Upper lobe of left lung (tissue), 6 donors: ENCODE results near the gene TMEM38B. TPM values are rescaled to one million over a fixed set of nuclear protein-coding genes. Genes with fewer than 3 reads are reported as not detected.
"Not testable (repeated sequence)": the region's sequence is repeated elsewhere in the genome, so short reads cannot be mapped to it uniquely, and the experiment has no call there.

Experiments
- ATAC-seq, 2 donors: fragments of 200-7000 bp; cut with Tn5 transposase; one replicate each; pipeline ENCODE4 v1.9.1; 2022; ENCODE audit warnings: mild to moderate bottlenecking in 2 of 2, moderate library complexity in 2 of 2; ENCODE audit not compliant: low FRiP score in 2 of 2
- DNase-seq, 2 donors: peaks; one replicate each; pipeline ENCODE4 v3.0.0-alpha.2; 2019 to 2020
- H3K27ac ChIP-seq, 4 donors: fragments of 200-600 bp; sonication (generic); one replicate each; pipeline ENCODE4 v1.5.1; 2016 to 2019
- H3K27me3 ChIP-seq, 4 donors: fragments of 200-600 bp; sonication (generic); one replicate each; pipeline ENCODE4 v1.5.1; 2017 to 2019
- H3K36me3 ChIP-seq, 4 donors: fragments of 200-600 bp; sonication (generic); one replicate each; pipeline ENCODE4 v1.5.1; 2016 to 2019
- H3K4me1 ChIP-seq, 4 donors: fragments of 200-600 bp; sonication (generic); one replicate each; pipeline ENCODE4 v1.5.1; 2018 to 2019
- H3K4me3 ChIP-seq, 4 donors: fragments of 200-600 bp; sonication (generic); one replicate each; pipeline ENCODE4 v1.5.1; 2017 to 2019; ENCODE audit warnings: mild to moderate bottlenecking in 2 of 4, moderate library complexity in 1 of 4
- H3K9me3 ChIP-seq, 4 donors: fragments of 200-600 bp; sonication (generic); one replicate each; pipeline ENCODE4 v1.5.1; 2018 to 2019
- EP300 ChIP-seq, 4 donors: sonication (generic); formaldehyde crosslinking; IDR thresholded peaks; one replicate each; pipeline ENCODE4 v1.5.1; 2017; ENCODE audit warnings: antibody characterized with exemption in 4 of 4, control low read depth in 2 of 4
- POLR2A ChIP-seq, 4 donors: fragments of 450-650 bp; IDR thresholded peaks; one replicate each; pipeline ENCODE4 v1.5.1; 2016 to 2017; ENCODE audit warnings: antibody characterized with exemption in 4 of 4, mild to moderate bottlenecking in 2 of 4
- POLR2AphosphoS5 ChIP-seq, 2 donors: sonication (generic); formaldehyde crosslinking; IDR thresholded peaks; one replicate each; pipeline ENCODE4 v1.5.1; 2017; ENCODE audit warnings: antibody characterized with exemption in 2 of 2
- WGBS, 2 donors: methylation state at CpG; one replicate each; pipeline ENCODE4 v1.1.5; 2017 to 2018; 5-methylcytosine and 5-hydroxymethylcytosine counted together
- total RNA-seq, 6 donors: library from RNA; depleted of rRNA in 4 of 6; stranded (reverse); fragments of >200 nt in 4 of 6; gene quantifications; one replicate each; pipeline versions ENCODE4 v1.1.0 to v1.2.1, GENCODE V29; 2016 to 2021
- TF ChIP-seq, protein P1 (sequence below), 6 experiments: fragments of 450-650 bp in 4 of 6; fragments of 200-600 bp in 2 of 6; sonication (generic) in 2 of 6; IDR thresholded peaks; one replicate each; pipeline ENCODE4 v1.5.1; 2016 to 2019; ENCODE audit warnings: antibody characterized with exemption in 6 of 6
- donor health status: DM: no; HTN: no; CAD: no; lungs with moderate emphysema.
- donor health status: DM: no; HTN: yes; CAD: no; lungs with severe emphysema.

TMEM38B gene
- total RNA-seq, 6 donors from 2014 or later: 2.1 to 17.4 (median 10.9) TPM

DNA sequence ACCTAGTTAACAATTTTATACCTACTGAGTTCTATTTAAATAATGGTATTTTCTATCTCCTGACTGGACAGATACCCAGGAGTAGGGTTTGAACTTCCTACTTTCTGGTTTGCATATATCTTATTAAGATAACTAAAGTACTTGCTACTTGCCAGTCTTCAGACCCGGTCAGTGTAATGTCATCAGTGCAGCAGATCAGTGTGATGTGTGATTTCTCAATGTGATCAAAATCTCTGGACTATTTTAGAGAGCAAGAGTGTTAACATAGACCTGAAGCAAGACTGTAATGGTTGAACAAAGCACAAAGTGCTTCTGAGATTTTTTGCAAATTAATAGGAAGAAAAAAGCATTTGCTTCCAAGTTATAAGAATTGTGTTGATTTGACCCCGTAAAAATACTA, 6.8 kb downstream of the TMEM38B start:
- ATAC-seq (no peak), DNase-seq (no peak)
- no peak for TF ChIP-seq EP300 (IDR thresholded peaks at IDR 0.05)
- TF ChIP-seq POLR2AphosphoS5 (IDR thresholded peaks at IDR 0.05): no peak
- no peak for TF ChIP-seq POLR2A (IDR thresholded peaks at IDR 0.05)
- TF ChIP-seq, protein P1, sequence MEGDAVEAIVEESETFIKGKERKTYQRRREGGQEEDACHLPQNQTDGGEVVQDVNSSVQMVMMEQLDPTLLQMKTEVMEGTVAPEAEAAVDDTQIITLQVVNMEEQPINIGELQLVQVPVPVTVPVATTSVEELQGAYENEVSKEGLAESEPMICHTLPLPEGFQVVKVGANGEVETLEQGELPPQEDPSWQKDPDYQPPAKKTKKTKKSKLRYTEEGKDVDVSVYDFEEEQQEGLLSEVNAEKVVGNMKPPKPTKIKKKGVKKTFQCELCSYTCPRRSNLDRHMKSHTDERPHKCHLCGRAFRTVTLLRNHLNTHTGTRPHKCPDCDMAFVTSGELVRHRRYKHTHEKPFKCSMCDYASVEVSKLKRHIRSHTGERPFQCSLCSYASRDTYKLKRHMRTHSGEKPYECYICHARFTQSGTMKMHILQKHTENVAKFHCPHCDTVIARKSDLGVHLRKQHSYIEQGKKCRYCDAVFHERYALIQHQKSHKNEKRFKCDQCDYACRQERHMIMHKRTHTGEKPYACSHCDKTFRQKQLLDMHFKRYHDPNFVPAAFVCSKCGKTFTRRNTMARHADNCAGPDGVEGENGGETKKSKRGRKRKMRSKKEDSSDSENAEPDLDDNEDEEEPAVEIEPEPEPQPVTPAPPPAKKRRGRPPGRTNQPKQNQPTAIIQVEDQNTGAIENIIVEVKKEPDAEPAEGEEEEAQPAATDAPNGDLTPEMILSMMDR (IDR thresholded peaks at IDR 0.05): no peak

GRCh38 chr9:105702207-105702606, 7.9 kb downstream of the TMEM38B start:
- TF ChIP-seq POLR2A (IDR thresholded peaks at IDR 0.05) (no peak), EP300 (IDR thresholded peaks at IDR 0.05) (no peak), POLR2AphosphoS5 (IDR thresholded peaks at IDR 0.05) (no peak)
- TF ChIP-seq, protein P1 (IDR thresholded peaks at IDR 0.05): no peak
- H3K9me3 ChIP-seq: no peaks in the 10 kb centered on the region
- no peak overlapping the region for H3K27ac ChIP-seq
- ATAC-seq: no peak
- H3K4me3 ChIP-seq: no peak overlapping the region
- H3K27me3 ChIP-seq: no peaks in the 10 kb centered on the region
- H3K4me1 ChIP-seq: no peaks in the 10 kb centered on the region
- H3K36me3 ChIP-seq: no peaks in the 10 kb centered on the region
- 96 to 97% methylated on average over 1 of the region's 1 CpG for WGBS, 2 donors
- DNase-seq: no peak

More for the DNA sequence above, 6.8 kb downstream of the TMEM38B start:
- 72 to 75% methylated on average over 2 of the region's 2 CpGs for WGBS, 2 donors
- no peaks in the 10 kb centered on the region for H3K27me3 ChIP-seq
- H3K27ac ChIP-seq: no peak overlapping the region
- no peaks in the 10 kb centered on the region for H3K4me1 ChIP-seq
- H3K36me3 ChIP-seq: no peaks in the 10 kb centered on the region
- no peak overlapping the region for H3K4me3 ChIP-seq
- no peaks in the 10 kb centered on the region for H3K9me3 ChIP-seq

- H3K4me3 ChIP-seq, H3K4me1 ChIP-seq, ATAC-seq, H3K27me3 ChIP-seq, H3K36me3 ChIP-seq, H3K9me3 ChIP-seq, DNase-seq, H3K27ac ChIP-seq: not testable (repeated sequence)
- 89 to 97% methylated on average over 3 of the region's 4 CpGs for WGBS, 2 donors
Observed at GRCh38 chr9:105703638-105704037, 9.3 kb downstream of the TMEM38B start.

DNA sequence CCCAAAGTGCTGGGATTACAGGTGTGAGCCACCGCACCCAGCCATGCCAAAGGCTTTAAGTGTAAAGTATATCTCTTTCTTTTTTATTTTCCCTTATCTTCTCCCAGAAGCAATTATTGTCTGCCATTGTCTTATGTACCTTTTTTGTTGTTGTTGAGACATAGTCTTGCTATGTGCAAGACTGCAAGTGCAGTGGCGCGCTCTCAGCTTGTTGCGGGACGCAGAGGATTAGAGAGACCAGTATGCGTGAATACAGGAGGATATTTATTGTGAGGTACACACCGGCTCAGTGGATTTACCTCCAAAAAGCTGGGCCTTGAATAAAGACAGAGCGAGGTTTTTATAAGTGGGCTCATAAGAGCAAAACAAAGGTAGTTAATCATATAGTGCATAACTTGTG, 11.8 kb downstream of the TMEM38B start:
- H3K4me1 ChIP-seq: no peaks in the 10 kb centered on the region
- TF ChIP-seq POLR2AphosphoS5 (IDR thresholded peaks at IDR 0.05) (no peak), EP300 (IDR thresholded peaks at IDR 0.05) (no peak), POLR2A (IDR thresholded peaks at IDR 0.05) (no peak)
- TF ChIP-seq, protein P1 (IDR thresholded peaks at IDR 0.05): no peak
- no peaks in the 10 kb centered on the region for H3K27me3 ChIP-seq
- H3K9me3 ChIP-seq: no peaks in the 10 kb centered on the region
- ATAC-seq: no peak
- H3K27ac ChIP-seq: no peak overlapping the region
- no peaks in the 10 kb centered on the region for H3K36me3 ChIP-seq
- H3K4me3 ChIP-seq: no peak overlapping the region
- 97% methylated on average over 8 of the region's 8 CpGs for WGBS, 2 donors
- no peak for DNase-seq

GRCh38 chr9:105708405-105708804, 14.1 kb downstream of the TMEM38B start:
- TF ChIP-seq EP300 (IDR thresholded peaks at IDR 0.05): no peak
- TF ChIP-seq, protein P1 (IDR thresholded peaks at IDR 0.05): no peak
- no peak for TF ChIP-seq POLR2A (IDR thresholded peaks at IDR 0.05)
- TF ChIP-seq POLR2AphosphoS5 (IDR thresholded peaks at IDR 0.05): no peak
- no peaks in the 10 kb centered on the region for H3K36me3 ChIP-seq
- 69 to 73% methylated on average over 3 of the region's 3 CpGs for WGBS, 2 donors
- H3K27ac ChIP-seq: no peak overlapping the region
- no peaks in the 10 kb centered on the region for H3K4me1 ChIP-seq
- ATAC-seq (no peak), DNase-seq (no peak)
- H3K27me3 ChIP-seq: no peaks in the 10 kb centered on the region
- no peaks in the 10 kb centered on the region for H3K9me3 ChIP-seq
- no peak overlapping the region for H3K4me3 ChIP-seq
